NOMO-1 treated with DMSO at 0.1 percent for 48 hours (cell line): ENCODE data around the gene RPL21.
"Not testable (repeated sequence)": the region's sequence is repeated elsewhere in the genome, so short reads cannot be mapped to it uniquely, and the experiment has no call there.

Experiments
- DNase-seq: peaks from one replicate; lab custom pipeline; 2025; ENCODE audit not compliant: unreplicated experiment; lab: John Stamatoyannopoulos, UW

Gene RPL21

GRCh38 chr13:27288392-27288791 lies 37.0 kb downstream of the RPL21 start:
- DNase-seq: no peak

GRCh38 chr13:27289011-27289665 lies 37.8 kb downstream of the RPL21 start:
- no peak for DNase-seq

GRCh38 chr13:27290715-27291114 lies 39.4 kb downstream of the RPL21 start:
- no peak for DNase-seq

- DNase-seq: not testable (repeated sequence)
Measured at GRCh38 chr13:27291967-27292366, 40.6 kb downstream of the RPL21 start.

GRCh38 chr13:27293076-27293691 lies 41.8 kb downstream of the RPL21 start:
- DNase-seq: no peak

GRCh38 chr13:27293873-27294515 lies 42.6 kb downstream of the RPL21 start:
- DNase-seq: no peak

- no peak for DNase-seq
Measured at GRCh38 chr13:27295096-27295495, 43.7 kb downstream of the RPL21 start.

- no peak for DNase-seq
Measured at GRCh38 chr13:27295660-27296059, 44.3 kb downstream of the RPL21 start.

- no peak for DNase-seq
Measured at GRCh38 chr13:27296496-27296895, 45.1 kb downstream of the RPL21 start.

- DNase-seq: no peak
Measured at GRCh38 chr13:27298849-27299248, 47.5 kb downstream of the RPL21 start.

GRCh38 chr13:27300406-27300805 lies 49.0 kb downstream of the RPL21 start:
- DNase-seq: not testable (repeated sequence)

GRCh38 chr13:27300941-27301586 lies 49.7 kb downstream of the RPL21 start:
- no peak for DNase-seq

GRCh38 chr13:27302643-27303262 lies 51.4 kb downstream of the RPL21 start:
- DNase-seq: peak; percentile 81

GRCh38 chr13:27304099-27304498 lies 52.7 kb downstream of the RPL21 start:
- DNase-seq: no peak

- no peak for DNase-seq
Measured at GRCh38 chr13:27304611-27305010, 53.3 kb downstream of the RPL21 start.
